GM18520 (cell line): ENCODE measurements around the gene PVALEF.
"Not testable (repeated sequence)": the region's sequence is repeated elsewhere in the genome, so short reads cannot be mapped to it uniquely, and the experiment has no call there.

Source experiments
- ATAC-seq: cut with Tn5 transposase; IDR thresholded peaks from one replicate; pipeline ENCODE4 v1.9.1; 2021; ENCODE audit not compliant: unreplicated experiment

The PVALEF gene

GRCh38 chr17:81212365-81212764, 47.1 kb downstream of the PVALEF start:
- no peak for ATAC-seq

- ATAC-seq: no peak
Observed at GRCh38 chr17:81213978-81214377, 48.7 kb downstream of the PVALEF start.

- no peak for ATAC-seq
Observed at GRCh38 chr17:81217491-81217890, 52.2 kb downstream of the PVALEF start.

- ATAC-seq: no peak
Observed at GRCh38 chr17:81218459-81218858, 53.2 kb downstream of the PVALEF start.

GRCh38 chr17:81218991-81219390, 53.7 kb downstream of the PVALEF start:
- ATAC-seq: no peak

GRCh38 chr17:81219476-81220180, 54.3 kb downstream of the PVALEF start:
- ATAC-seq: no peak

GRCh38 chr17:81221371-81221841, 56.1 kb downstream of the PVALEF start:
- ATAC-seq: no peak

- no peak for ATAC-seq
Observed at GRCh38 chr17:81221842-81222619, 56.7 kb downstream of the PVALEF start.

GRCh38 chr17:81222620-81222905, 57.3 kb downstream of the PVALEF start:
- no peak for ATAC-seq

- ATAC-seq: peak; percentile 97
Observed at GRCh38 chr17:81222906-81223761, 57.8 kb downstream of the PVALEF start, which contains the start of gene CEP131. Gene CEP131, minus strand, starts transcription at chr17:81222965. Its CDS starts 2,909 bp downstream, at chr17:81220056.

- ATAC-seq: no peak
Observed at GRCh38 chr17:81223762-81224130, 58.4 kb downstream of the PVALEF start.

- not testable (repeated sequence) for ATAC-seq
Observed at GRCh38 chr17:81227630-81228029, 62.3 kb downstream of the PVALEF start.

GRCh38 chr17:81228420-81228819, 63.1 kb downstream of the PVALEF start:
- ATAC-seq: no peak

- no peak for ATAC-seq
Observed at GRCh38 chr17:81228834-81229665, 63.7 kb downstream of the PVALEF start.

GRCh38 chr17:81229666-81229920, 64.3 kb downstream of the PVALEF start:
- ATAC-seq: no peak

- ATAC-seq: no peak
Observed at GRCh38 chr17:81230043-81230820, 64.9 kb downstream of the PVALEF start.

- no peak for ATAC-seq
Observed at GRCh38 chr17:81231121-81231645, 65.9 kb downstream of the PVALEF start.

- ATAC-seq: no peak
Observed at GRCh38 chr17:81231766-81232581, 66.7 kb downstream of the PVALEF start.
